Cerebellar cortex (tissue), 1 donor: Measurements from ENCODE around the gene IL1RAPL2.

Experiments used
- DNase-seq: peaks from one replicate; pipeline ENCODE4 v3.0.0-alpha.2; 2015; ENCODE audit warnings: low spot score

IL1RAPL2 gene

GRCh38 chrX:105269386-105269785 lies 703.4 kb downstream of the IL1RAPL2 start:
- DNase-seq: no peak

GRCh38 chrX:105273326-105273725 lies 707.3 kb downstream of the IL1RAPL2 start:
- DNase-seq: no peak

- DNase-seq: no peak
Observed at GRCh38 chrX:105274091-105274490, 708.1 kb downstream of the IL1RAPL2 start.

GRCh38 chrX:105277132-105277531 lies 711.1 kb downstream of the IL1RAPL2 start:
- DNase-seq: no peak

- DNase-seq: no peak
Observed at GRCh38 chrX:105282077-105282476, 716.1 kb downstream of the IL1RAPL2 start.

GRCh38 chrX:105297041-105297440 lies 731.0 kb downstream of the IL1RAPL2 start:
- no peak for DNase-seq

GRCh38 chrX:105299286-105299685 lies 733.3 kb downstream of the IL1RAPL2 start:
- DNase-seq: no peak

- DNase-seq: no peak
Observed at GRCh38 chrX:105302246-105302645, 736.2 kb downstream of the IL1RAPL2 start.

GRCh38 chrX:105307762-105308161 lies 741.8 kb downstream of the IL1RAPL2 start:
- no peak for DNase-seq

- no peak for DNase-seq
Observed at GRCh38 chrX:105313596-105313995, 747.6 kb downstream of the IL1RAPL2 start.

- DNase-seq: no peak
Observed at GRCh38 chrX:105314458-105314857, 748.5 kb downstream of the IL1RAPL2 start.

- no peak for DNase-seq
Observed at GRCh38 chrX:105315248-105315647, 749.2 kb downstream of the IL1RAPL2 start.

GRCh38 chrX:105317117-105317516 lies 751.1 kb downstream of the IL1RAPL2 start:
- no peak for DNase-seq

GRCh38 chrX:105323928-105324327 lies 757.9 kb downstream of the IL1RAPL2 start:
- no peak for DNase-seq

GRCh38 chrX:105328773-105329172 lies 762.8 kb downstream of the IL1RAPL2 start:
- no peak for DNase-seq

- DNase-seq: no peak
Observed at GRCh38 chrX:105331244-105331643, 765.2 kb downstream of the IL1RAPL2 start.

GRCh38 chrX:105347373-105347772 lies 781.4 kb downstream of the IL1RAPL2 start:
- no peak for DNase-seq

GRCh38 chrX:105349476-105349875 lies 783.5 kb downstream of the IL1RAPL2 start:
- no peak for DNase-seq

- DNase-seq: no peak
Observed at GRCh38 chrX:105375816-105376215, 809.8 kb downstream of the IL1RAPL2 start.

- DNase-seq: no peak
Observed at GRCh38 chrX:105424729-105425128, 858.7 kb downstream of the IL1RAPL2 start.

- DNase-seq: no peak
Observed at GRCh38 chrX:105451401-105451800, 885.4 kb downstream of the IL1RAPL2 start.

GRCh38 chrX:105458846-105459245 lies 892.8 kb downstream of the IL1RAPL2 start:
- no peak for DNase-seq

- no peak for DNase-seq
Observed at GRCh38 chrX:105460376-105460775, 894.4 kb downstream of the IL1RAPL2 start.

GRCh38 chrX:105461016-105461415 lies 895.0 kb downstream of the IL1RAPL2 start:
- no peak for DNase-seq

GRCh38 chrX:105462186-105462585 lies 896.2 kb downstream of the IL1RAPL2 start:
- DNase-seq: no peak
